Suppressor macrophage treated with lipopolysaccharide for 4 hours (primary cell): Measurements from ENCODE around the gene CFAP410.

ENCODE experiments used
- DNase-seq: peaks from one replicate; pipeline ENCODE4 v3.0.0-alpha.2; 2020

Gene CFAP410

GRCh38 chr21:44329086-44329889, 9.9 kb downstream of the CFAP410 start:
- DNase-seq = no peak

- DNase-seq = no peak
These were observed 10.8 kb downstream of the CFAP410 start for GRCh38 chr21:44328242-44328895.

- DNase-seq = no peak
These were observed 11.6 kb downstream of the CFAP410 start for GRCh38 chr21:44327603-44327974.

- DNase-seq = no peak
These were observed 12.2 kb downstream of the CFAP410 start for GRCh38 chr21:44326716-44327602.

GRCh38 chr21:44326272-44326647, 12.9 kb downstream of the CFAP410 start:
- DNase-seq = no peak

GRCh38 chr21:44325386-44326271, 13.6 kb downstream of the CFAP410 start:
- no peak for DNase-seq

GRCh38 chr21:44324854-44325107, 14.4 kb downstream of the CFAP410 start:
- DNase-seq = no peak

- DNase-seq = no peak
These were observed 14.9 kb downstream of the CFAP410 start for GRCh38 chr21:44324106-44324853.

- no peak for DNase-seq
These were observed 15.6 kb downstream of the CFAP410 start for GRCh38 chr21:44323591-44323990.

GRCh38 chr21:44322621-44323325, 16.4 kb downstream of the CFAP410 start:
- no peak for DNase-seq

GRCh38 chr21:44321846-44322450, 17.2 kb downstream of the CFAP410 start:
- no peak for DNase-seq

GRCh38 chr21:44320847-44321246, 18.3 kb downstream of the CFAP410 start:
- no peak for DNase-seq

- no peak for DNase-seq
These were observed 19.7 kb downstream of the CFAP410 start for GRCh38 chr21:44319407-44320065.

GRCh38 chr21:44318489-44319285, 20.5 kb downstream of the CFAP410 start:
- DNase-seq = no peak

GRCh38 chr21:44317871-44318270, 21.3 kb downstream of the CFAP410 start:
- no peak for DNase-seq

- DNase-seq = no peak
These were observed 21.9 kb downstream of the CFAP410 start for GRCh38 chr21:44317241-44317782.

GRCh38 chr21:44316277-44316900, 22.8 kb downstream of the CFAP410 start:
- DNase-seq = no peak

GRCh38 chr21:44315691-44316203, 23.4 kb downstream of the CFAP410 start:
- no peak for DNase-seq
